ENCODE measurements around the gene CASP6. TPM values are rescaled to one million over a fixed set of nuclear protein-coding genes. Genes with fewer than 3 reads are reported as not detected.

CASP6 gene
- total RNA-seq, 1 donor from 2014 or later: 15.2 TPM

GRCh38 chr4:109701566-109702410, 1.5 kb downstream of the CASP6 start:
- H3K27me3 ChIP-seq: no peaks in the 10 kb centered on the region
- H3K4me3 ChIP-seq: peak overlapping the region; percentile 75
- H3K36me3 ChIP-seq: peaks cover 9% of the 10 kb centered on the region
- H3K27ac ChIP-seq: peak overlapping the region; percentile 83
- ATAC-seq (no peak), DNase-seq (no peak)
- TF ChIP-seq, protein P1, sequence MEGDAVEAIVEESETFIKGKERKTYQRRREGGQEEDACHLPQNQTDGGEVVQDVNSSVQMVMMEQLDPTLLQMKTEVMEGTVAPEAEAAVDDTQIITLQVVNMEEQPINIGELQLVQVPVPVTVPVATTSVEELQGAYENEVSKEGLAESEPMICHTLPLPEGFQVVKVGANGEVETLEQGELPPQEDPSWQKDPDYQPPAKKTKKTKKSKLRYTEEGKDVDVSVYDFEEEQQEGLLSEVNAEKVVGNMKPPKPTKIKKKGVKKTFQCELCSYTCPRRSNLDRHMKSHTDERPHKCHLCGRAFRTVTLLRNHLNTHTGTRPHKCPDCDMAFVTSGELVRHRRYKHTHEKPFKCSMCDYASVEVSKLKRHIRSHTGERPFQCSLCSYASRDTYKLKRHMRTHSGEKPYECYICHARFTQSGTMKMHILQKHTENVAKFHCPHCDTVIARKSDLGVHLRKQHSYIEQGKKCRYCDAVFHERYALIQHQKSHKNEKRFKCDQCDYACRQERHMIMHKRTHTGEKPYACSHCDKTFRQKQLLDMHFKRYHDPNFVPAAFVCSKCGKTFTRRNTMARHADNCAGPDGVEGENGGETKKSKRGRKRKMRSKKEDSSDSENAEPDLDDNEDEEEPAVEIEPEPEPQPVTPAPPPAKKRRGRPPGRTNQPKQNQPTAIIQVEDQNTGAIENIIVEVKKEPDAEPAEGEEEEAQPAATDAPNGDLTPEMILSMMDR (IDR thresholded peaks at IDR 0.05): no peak
- peaks cover 12% of the 10 kb centered on the region for H3K4me1 ChIP-seq
- H3K9me3 ChIP-seq: no peaks in the 10 kb centered on the region
- intact Hi-C loops (cut with DNase I): no loop called here

DNA sequence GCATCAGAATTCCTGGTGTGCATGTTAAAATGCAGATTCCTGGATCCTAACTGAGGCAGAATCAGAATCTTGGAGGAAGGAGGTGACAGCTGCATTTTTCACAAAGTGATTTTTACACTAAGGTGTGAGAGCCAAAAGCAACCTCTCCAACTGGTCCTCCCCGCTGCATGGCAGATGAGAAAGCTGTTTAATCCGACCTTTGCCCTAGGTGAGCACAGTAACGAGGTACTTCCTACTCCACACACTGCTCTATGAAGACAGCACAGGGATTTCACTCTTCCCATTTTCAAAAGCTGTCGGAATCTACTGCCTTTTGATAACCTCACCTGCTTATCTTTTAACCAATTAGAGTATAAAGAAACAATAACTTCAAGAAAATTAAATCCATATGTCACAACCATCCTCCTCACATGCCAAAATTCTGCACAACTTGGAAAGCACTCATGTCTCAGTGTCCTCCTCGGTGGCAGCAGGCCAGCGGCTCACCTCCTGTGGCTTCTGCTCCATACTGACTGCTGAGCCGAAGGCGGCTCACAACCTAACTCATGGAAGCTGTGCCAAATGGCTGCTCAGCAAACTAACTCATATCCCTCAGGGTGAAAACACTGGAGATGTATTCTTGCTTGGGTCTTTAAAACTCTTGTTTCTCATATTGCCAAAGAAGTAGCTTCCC, 3.6 kb downstream of the CASP6 start:
- Histone ChIP-seq H3K36me3 (peaks cover 25% of the 10 kb centered on the region), H3K9me3 (no peaks in the 10 kb centered on the region), H3K4me3 (no peak overlapping the region), H3K27me3 (no peaks in the 10 kb centered on the region), H3K27ac (no peak overlapping the region), H3K4me1 (peaks cover 12% of the 10 kb centered on the region)
- intact Hi-C loops (cut with DNase I): no loop called here
- TF ChIP-seq, protein P1 (IDR thresholded peaks at IDR 0.05): no peak
- no peak for ATAC-seq
- DNase-seq: no peak

DNA sequence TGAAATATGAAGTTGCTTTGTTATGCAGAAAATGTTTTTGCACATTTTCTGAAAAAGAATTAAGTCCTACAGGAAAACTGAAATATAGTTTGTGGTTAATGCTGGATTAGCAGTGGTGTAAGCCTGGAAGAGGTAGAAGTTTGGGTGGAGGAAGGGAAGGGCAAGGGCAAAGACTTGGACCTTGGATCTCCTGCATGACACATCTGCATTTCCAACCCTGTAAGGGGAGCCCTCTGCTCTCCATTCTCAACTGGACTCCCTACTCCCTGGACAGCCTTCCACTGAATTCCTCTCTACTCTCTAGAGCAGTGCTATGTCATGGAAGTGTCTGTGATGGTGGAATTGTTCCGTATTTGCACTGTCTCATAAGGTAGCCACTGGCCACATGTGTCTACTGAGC, 4.6 kb downstream of the CASP6 start:
- DNase-seq: no peak
- intact Hi-C loops (cut with DNase I): no loop called here

GRCh38 chr4:109691411-109691920, 11.8 kb downstream of the CASP6 start:
- Histone ChIP-seq H3K4me3 (no peak overlapping the region), H3K4me1 (no peaks in the 10 kb centered on the region), H3K27ac (no peak overlapping the region), H3K27me3 (no peaks in the 10 kb centered on the region), H3K9me3 (no peaks in the 10 kb centered on the region), H3K36me3 (peaks cover 66% of the 10 kb centered on the region)
- ATAC-seq: no peak
- TF ChIP-seq, protein P1 (IDR thresholded peaks at IDR 0.05): no peak
- DNase-seq: no peak
- intact Hi-C loops (cut with DNase I): no loop called here

More for the DNA sequence above, 4.6 kb downstream of the CASP6 start:
- Histone ChIP-seq H3K4me1 (peaks cover 12% of the 10 kb centered on the region), H3K9me3 (no peaks in the 10 kb centered on the region), H3K27ac (no peak overlapping the region), H3K4me3 (no peak overlapping the region), H3K27me3 (no peaks in the 10 kb centered on the region), H3K36me3 (peaks cover 32% of the 10 kb centered on the region)
- TF ChIP-seq, protein P1 (IDR thresholded peaks at IDR 0.05): no peak
- no peak for ATAC-seq

- TF ChIP-seq, protein P1 (IDR thresholded peaks at IDR 0.05): no peak
- intact Hi-C loops (cut with DNase I): no loop called here
- no peak for ATAC-seq
- no peak for DNase-seq
- no peaks in the 10 kb centered on the region for H3K4me1 ChIP-seq
- no peaks in the 10 kb centered on the region for H3K9me3 ChIP-seq
- peaks cover 60% of the 10 kb centered on the region for H3K36me3 ChIP-seq
- H3K4me3 ChIP-seq: no peak overlapping the region
- H3K27me3 ChIP-seq: no peaks in the 10 kb centered on the region
- H3K27ac ChIP-seq: no peak overlapping the region
These were observed 12.4 kb downstream of the CASP6 start for GRCh38 chr4:109690690-109691410.

Data from upper lobe of right lung (tissue), 1 donor.